SK-N-SH (cell line): Measurements from ENCODE around the gene ASCC2. TPM values are rescaled to one million over a fixed set of nuclear protein-coding genes. Genes with fewer than 3 reads are reported as not detected.

Source experiments
- CTCF ChIA-PET: fragments of 300-600, 350-600 bp; formaldehyde crosslinking; extraction: SDS; loops from one replicate; lab custom pipeline; 2021; lab: Yijun Ruan, JAX
- POLR2A ChIA-PET: fragments of 350-600 bp; sonication (Branson Sonifier 250); formaldehyde crosslinking; extraction: SDS; loops from one replicate; lab custom pipeline; 2020; ENCODE audit warnings: antibody characterized with exemption, inconsistent platforms; lab: Yijun Ruan, JAX
- DNase-seq: peaks from one replicate; pipeline ENCODE4 v3.0.0; 2012
- H2AFZ ChIP-seq: fragments of 200-600 bp; sonication (generic); 2 replicates; pipeline ENCODE4 v1.8.1; 2016; ENCODE audit warnings: antibody characterized with exemption, mild to moderate bottlenecking, low read depth
- H3F3A ChIP-seq: fragments of 200-600 bp; sonication (generic); replicated peaks from 2 replicates; pipeline ENCODE3; 2016; ENCODE audit warnings: antibody characterized with exemption, mild to moderate bottlenecking; ENCODE audit not compliant: insufficient read depth
- H3K27ac ChIP-seq, 2 experiments: fragments of 200-500 bp in 1 of 2; fragments of 200-600 bp in 1 of 2; sonication (Bioruptor generic) in 1 of 2; sonication (generic), shearing (Covaris generic) in 1 of 2; 2 replicates each; pipeline versions ENCODE4 v1.5.1 to v1.6.1; 2014 to 2016; ENCODE audit warnings: low read depth in 2 of 2, inconsistent platforms in 1 of 2, low read length in 1 of 2, mild to moderate bottlenecking in 1 of 2, mixed read lengths in 1 of 2
- H3K27me3 ChIP-seq: fragments of 200-600 bp; sonication (generic), shearing (Covaris generic); 2 replicates; pipeline ENCODE4 v1.6.1; 2016; ENCODE audit warnings: mixed run types; ENCODE audit not compliant: insufficient read depth
- H3K36me3 ChIP-seq, 2 experiments: fragments of 200-500 bp in 1 of 2; fragments of 200-600 bp in 1 of 2; sonication (Bioruptor generic) in 1 of 2; sonication (generic) in 1 of 2; replicated peaks in 1 of 2; 2 replicates each; pipeline versions ENCODE3 to v1.5.1; 2014 to 2016; ENCODE audit warnings: low read length in 1 of 2, mild to moderate bottlenecking in 1 of 2; ENCODE audit not compliant: insufficient read depth in 2 of 2, control insufficient read depth in 1 of 2
- H3K4me1 ChIP-seq, 2 experiments: fragments of 200-500 bp in 1 of 2; fragments of 200-600 bp in 1 of 2; sonication (Bioruptor generic) in 1 of 2; sonication (generic), shearing (Covaris generic) in 1 of 2; 2 replicates each; pipeline versions ENCODE4 v1.5.1 to v1.6.1; 2014 to 2016; ENCODE audit warnings: low read depth in 1 of 2, low read length in 1 of 2, mixed run types in 1 of 2; ENCODE audit not compliant: insufficient read depth in 2 of 2, control insufficient read depth in 1 of 2
- H3K4me2 ChIP-seq: fragments of 200-600 bp; sonication (generic), shearing (Covaris generic); 2 replicates; pipeline ENCODE4 v1.6.1; 2017; ENCODE audit warnings: mixed run types
- H3K4me3 ChIP-seq, 2 experiments: fragments of 200-500 bp in 1 of 2; fragments of 200-600 bp in 1 of 2; sonication (Bioruptor generic) in 1 of 2; sonication (generic), shearing (Covaris generic) in 1 of 2; 2 replicates each; pipeline versions ENCODE4 v1.5.1 to v1.8.1; 2014 to 2016; ENCODE audit warnings: low read depth in 2 of 2, inconsistent platforms in 1 of 2, low read length in 1 of 2, mild to moderate bottlenecking in 1 of 2, mixed read lengths in 1 of 2, moderate library complexity in 1 of 2
- H3K79me2 ChIP-seq: fragments of 200-600 bp; sonication (generic); 2 replicates; pipeline ENCODE4 v1.8.1; 2017; ENCODE audit warnings: mild to moderate bottlenecking; ENCODE audit not compliant: insufficient read depth
- H3K9ac ChIP-seq: fragments of 200-600 bp; sonication (generic); 2 replicates; pipeline ENCODE4 v1.6.1; 2017; ENCODE audit warnings: mixed run types
- H3K9me2 ChIP-seq: fragments of 200-600 bp; sonication (generic); 2 replicates; pipeline ENCODE4 v1.6.1; 2017; ENCODE audit warnings: mixed run types
- H3K9me3 ChIP-seq: fragments of 200-600 bp; sonication (generic); 2 replicates; pipeline ENCODE4 v1.6.1; 2017; ENCODE audit warnings: mixed run types, mild to moderate bottlenecking, moderate library complexity
- H4K20me1 ChIP-seq: fragments of 200-600 bp; sonication (generic); 2 replicates; pipeline ENCODE4 v1.6.1; 2017; ENCODE audit warnings: mild to moderate bottlenecking, mixed run types; ENCODE audit not compliant: insufficient read depth
- FOXJ3 ChIP-seq: sonication (generic); formaldehyde crosslinking; IDR thresholded peaks from 2 replicates; pipeline ENCODE4 v1.5.1; 2020; ENCODE audit warnings: mild to moderate bottlenecking, missing genetic modification reagents
- GABPA ChIP-seq: IDR thresholded peaks from 2 replicates; pipeline ENCODE4 v1.4.0; 2012; ENCODE audit warnings: low read depth, mild to moderate bottlenecking
- IRF3 ChIP-seq: fragments of 150-350 bp; IDR thresholded peaks from 2 replicates; pipeline ENCODE4 v1.6.1; 2016; ENCODE audit warnings: mild to moderate bottlenecking, low read depth, low read length
- MEF2A ChIP-seq: IDR thresholded peaks from 2 replicates; pipeline ENCODE4 v1.4.0; 2012; ENCODE audit warnings: low read depth, borderline replicate concordance
- NFIC ChIP-seq: IDR thresholded peaks from 2 replicates; pipeline ENCODE4 v1.4.0; 2012; ENCODE audit warnings: borderline replicate concordance
- PBX3 ChIP-seq: IDR thresholded peaks from 2 replicates; pipeline ENCODE4; 2012
- POLR2AphosphoS5 ChIP-seq: IDR thresholded peaks from 2 replicates; pipeline ENCODE4 v1.6.1; 2012; ENCODE audit warnings: low read depth, low read length
- RAD21 ChIP-seq: IDR thresholded peaks from 2 replicates; pipeline ENCODE4 v1.6.1; 2012; ENCODE audit warnings: mild to moderate bottlenecking, low read length
- REST ChIP-seq: IDR thresholded peaks from 2 replicates; pipeline ENCODE4 v1.6.1; 2012; ENCODE audit warnings: mild to moderate bottlenecking, low read depth, low read length, moderate library complexity
- TAF1 ChIP-seq: IDR thresholded peaks from 2 replicates; pipeline ENCODE4 v1.6.1; 2012; ENCODE audit warnings: low read depth, mild to moderate bottlenecking, low read length, moderate library complexity, borderline replicate concordance
- TCF12 ChIP-seq: IDR thresholded peaks from 2 replicates; pipeline ENCODE4 v1.4.0; 2012
- TEAD4 ChIP-seq: IDR thresholded peaks from 2 replicates; pipeline ENCODE4 v1.4.0; 2012; ENCODE audit warnings: mild to moderate bottlenecking, borderline replicate concordance; ENCODE audit not compliant: insufficient read depth
- USF1 ChIP-seq: IDR thresholded peaks from 2 replicates; pipeline ENCODE4 v1.4.0; 2012; ENCODE audit warnings: low read depth, borderline replicate concordance
- ZBTB33 ChIP-seq: IDR thresholded peaks from 2 replicates; pipeline ENCODE4 v1.4.0; 2012; ENCODE audit warnings: low read depth, borderline replicate concordance
- WGBS: methylation state at CpG from one replicate; pipeline ENCODE4 v1.1.6; 2017; ENCODE audit warnings: low lambda C conversion rate; 5-methylcytosine and 5-hydroxymethylcytosine counted together
- polyA plus RNA-seq, 3 experiments: library from polyadenylated mRNA; depleted of rRNA; stranded (reverse); fragments of >200 nt; gene quantifications; 2 replicates each; pipeline ENCODE4 v1.2.3, GENCODE V29; 2012

ASCC2 gene
- polyA plus RNA-seq, 1 of the 3 experiments (the other 2 are of a cell fraction): 82.0 TPM

GRCh38 chr22:29821291-29822016 lies 16.6 kb downstream of the ASCC2 start (continued):
- TF ChIP-seq TEAD4: no peak
- no peak; the same call in 1 of the 2 replicates for TF ChIP-seq RAD21
- TF ChIP-seq REST: no peak
- no peak for TF ChIP-seq POLR2AphosphoS5
- no peak for TF ChIP-seq USF1
- peak; percentile 57; the same call in 1 of the 2 replicates for TF ChIP-seq PBX3
- TF ChIP-seq TAF1: no peak

GRCh38 chr22:29820961-29821290 lies 17.1 kb downstream of the ASCC2 start:
- H3K27ac ChIP-seq: peak overlapping the region; percentile 8 to 9; a peak in 2 of 4 replicates

More at GRCh38 chr22:29820961-29821290, 17.1 kb downstream of the ASCC2 start:
- peaks cover 8 to 11% of the 10 kb centered on the region in 2 experiments; a peak in 2 of 4 replicates for H3K4me1 ChIP-seq
- ChIA-PET POLR2A (no interaction called here), CTCF (interaction anchor here (1.2 to 2.2 kb wide), 5 partner anchors 9 to 267 kb away, joined by 3 to 9 read pairs (median 7); no protein-coding TSS in a partner anchor)
- no peak for TF ChIP-seq TCF12
- TF ChIP-seq GABPA: no peak
- no peak for TF ChIP-seq POLR2AphosphoS5
- no peak for TF ChIP-seq IRF3
- no peak for TF ChIP-seq NFIC
- no peak for TF ChIP-seq MEF2A
- TF ChIP-seq RAD21: no peak
- no peak for TF ChIP-seq ZBTB33
- no peak for TF ChIP-seq FOXJ3 (CRISPR knock-in tag)
- H3K4me2 ChIP-seq: no peak overlapping the region
- H3K9ac ChIP-seq: no peak overlapping the region
- DNase-seq: no peak
- 72% methylated on average over 7 of the region's 7 CpGs for WGBS
- no peaks in the 10 kb centered on the region for H3K27me3 ChIP-seq
- peaks cover 33 to 45% of the 10 kb centered on the region in 2 experiments for H3K36me3 ChIP-seq
- no peaks in the 10 kb centered on the region for H3K79me2 ChIP-seq
- no peak overlapping the region for H3K4me3 ChIP-seq
- no peaks in the 10 kb centered on the region for H4K20me1 ChIP-seq
- no peaks in the 10 kb centered on the region for H3K9me3 ChIP-seq
- peaks cover 7% of the 10 kb centered on the region for H3F3A ChIP-seq
- no peak overlapping the region for H2AFZ ChIP-seq
- no peaks in the 10 kb centered on the region for H3K9me2 ChIP-seq
